Measurements from ENCODE around the gene PGM5. TPM values are rescaled to one million over a fixed set of nuclear protein-coding genes. Genes with fewer than 3 reads are reported as not detected.

The PGM5 gene
- total RNA-seq, 4 donors from 2014 or later = 502 to 719 (median 699) TPM

DNA sequence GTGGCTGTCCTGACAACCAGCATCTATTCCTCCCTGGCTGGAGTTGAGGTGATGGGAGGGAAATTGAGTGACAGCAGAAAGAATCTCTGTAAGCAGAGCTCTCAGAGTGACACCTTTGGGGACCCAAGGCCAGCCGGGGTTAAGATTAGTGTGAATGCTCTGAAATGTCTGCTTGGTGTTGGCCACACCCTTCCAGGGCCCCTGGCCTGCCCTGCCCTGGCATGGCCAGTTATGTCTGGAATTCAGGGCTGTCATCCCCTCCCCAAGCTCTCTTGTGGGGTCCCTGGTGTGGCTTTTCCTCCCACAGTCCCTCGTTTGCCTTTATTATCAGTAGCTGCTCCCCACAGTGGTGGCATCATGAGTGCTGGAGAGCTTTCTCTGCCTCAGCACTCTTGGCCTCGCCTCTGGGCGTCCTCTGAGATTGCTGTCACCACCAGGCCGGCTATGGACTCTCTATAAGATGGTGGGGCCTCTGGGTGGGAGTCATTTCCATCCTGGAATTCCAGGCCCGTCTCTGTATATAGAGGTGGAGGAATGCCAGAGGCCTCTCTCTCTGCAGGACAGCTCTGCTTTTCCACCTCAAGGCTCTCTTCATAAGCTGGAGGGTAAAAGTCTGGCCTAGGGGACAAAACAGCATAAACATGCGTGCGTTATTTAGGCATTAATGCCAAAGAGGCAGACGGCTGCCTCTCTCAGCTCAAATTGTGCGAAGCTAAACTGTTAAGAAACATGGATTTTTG is 180.6 kb downstream of the PGM5 start:
- no peaks in the 10 kb centered on the region for H3K9me3 ChIP-seq
- H3K27ac ChIP-seq = peak overlapping the region; percentile 69 to 90 (median 88)
- WGBS, 2 donors (ENCODE audit: low coverage in 1 of 2) = 46 to 53% methylated on average over 4 to 7 of the region's 10 CpGs
- H3K4me3 ChIP-seq = no peak overlapping the region
- H3K36me3 ChIP-seq = peaks cover 0 to 10% of the 10 kb centered on the region in 2 donors
- no peaks in the 10 kb centered on the region for H3K27me3 ChIP-seq
- no peak for TF ChIP-seq POLR2A (IDR thresholded peaks at IDR 0.05)
- TF ChIP-seq EP300 (IDR thresholded peaks at IDR 0.05) = no peak
- TF ChIP-seq, protein P1, sequence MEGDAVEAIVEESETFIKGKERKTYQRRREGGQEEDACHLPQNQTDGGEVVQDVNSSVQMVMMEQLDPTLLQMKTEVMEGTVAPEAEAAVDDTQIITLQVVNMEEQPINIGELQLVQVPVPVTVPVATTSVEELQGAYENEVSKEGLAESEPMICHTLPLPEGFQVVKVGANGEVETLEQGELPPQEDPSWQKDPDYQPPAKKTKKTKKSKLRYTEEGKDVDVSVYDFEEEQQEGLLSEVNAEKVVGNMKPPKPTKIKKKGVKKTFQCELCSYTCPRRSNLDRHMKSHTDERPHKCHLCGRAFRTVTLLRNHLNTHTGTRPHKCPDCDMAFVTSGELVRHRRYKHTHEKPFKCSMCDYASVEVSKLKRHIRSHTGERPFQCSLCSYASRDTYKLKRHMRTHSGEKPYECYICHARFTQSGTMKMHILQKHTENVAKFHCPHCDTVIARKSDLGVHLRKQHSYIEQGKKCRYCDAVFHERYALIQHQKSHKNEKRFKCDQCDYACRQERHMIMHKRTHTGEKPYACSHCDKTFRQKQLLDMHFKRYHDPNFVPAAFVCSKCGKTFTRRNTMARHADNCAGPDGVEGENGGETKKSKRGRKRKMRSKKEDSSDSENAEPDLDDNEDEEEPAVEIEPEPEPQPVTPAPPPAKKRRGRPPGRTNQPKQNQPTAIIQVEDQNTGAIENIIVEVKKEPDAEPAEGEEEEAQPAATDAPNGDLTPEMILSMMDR (IDR thresholded peaks at IDR 0.05) = no peak
- H3K4me1 ChIP-seq = peaks cover 9 to 66% (median 16%) of the 10 kb centered on the region in 3 donors
- no peak for ATAC-seq

DNA sequence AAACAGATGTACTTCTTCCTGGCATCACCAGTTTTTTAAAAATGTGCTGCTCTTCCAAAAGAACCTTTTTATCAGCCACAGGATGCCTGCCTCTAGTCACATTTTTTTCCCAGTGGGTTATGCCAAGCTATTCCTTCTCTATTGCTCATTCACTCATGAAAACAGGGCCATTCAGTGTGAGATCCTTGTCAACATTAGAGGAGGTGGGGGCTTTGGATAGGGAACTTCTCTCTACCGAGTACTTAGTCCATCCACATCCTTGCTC is 181.1 kb downstream of the PGM5 start:
- Histone ChIP-seq H3K36me3 (peaks cover 0 to 5% of the 10 kb centered on the region in 2 donors), H3K9me3 (no peaks in the 10 kb centered on the region), H3K27me3 (no peaks in the 10 kb centered on the region), H3K27ac (peak overlapping the region; percentile 69 to 90 (median 88)), H3K4me3 (no peak overlapping the region), H3K4me1 (peaks cover 9 to 61% (median 16%) of the 10 kb centered on the region in 3 donors)
- TF ChIP-seq POLR2AphosphoS5 (IDR thresholded peaks at IDR 0.05) = no peak
- TF ChIP-seq EP300 (IDR thresholded peaks at IDR 0.05) = no peak
- no peak for TF ChIP-seq POLR2A (IDR thresholded peaks at IDR 0.05)
- TF ChIP-seq, protein P1 (IDR thresholded peaks at IDR 0.05) = no peak
- no peak for ATAC-seq
- 17 to 45% methylated on average over 1 of the region's 1 CpG for WGBS, 2 donors (ENCODE audit: low coverage in 1 of 2)

DNA sequence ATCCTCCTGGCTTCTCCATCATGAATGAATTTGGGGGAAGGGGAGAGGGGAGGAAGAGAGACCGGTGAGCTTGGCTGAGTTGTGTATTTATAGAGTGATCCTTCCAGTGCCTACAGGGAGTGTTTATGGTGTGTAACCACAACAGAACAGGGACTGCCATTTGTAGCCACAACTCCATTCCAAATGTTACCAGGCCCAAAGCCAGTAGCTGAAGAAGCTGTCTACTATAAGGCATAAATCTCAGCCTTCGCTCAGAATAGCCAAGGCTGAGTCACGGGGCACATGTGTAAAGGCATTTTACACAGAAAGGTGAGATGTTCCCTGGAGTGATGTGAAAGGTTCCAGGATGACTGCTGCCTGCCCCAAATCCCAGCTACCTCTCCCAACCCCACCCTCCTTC is 181.8 kb downstream of the PGM5 start:
- Histone ChIP-seq H3K36me3 (peaks cover 0 to 5% of the 10 kb centered on the region in 2 donors), H3K27me3 (no peaks in the 10 kb centered on the region), H3K4me1 (peaks cover 9 to 56% (median 16%) of the 10 kb centered on the region in 3 donors), H3K27ac (peak overlapping the region; percentile 69 to 90 (median 88)), H3K9me3 (no peaks in the 10 kb centered on the region), H3K4me3 (no peak overlapping the region)
- TF ChIP-seq POLR2AphosphoS5 (IDR thresholded peaks at IDR 0.05) (peak; percentile 90), EP300 (IDR thresholded peaks at IDR 0.05) (peak; percentile 24), POLR2A (IDR thresholded peaks at IDR 0.05) (no peak)
- TF ChIP-seq, protein P1 (IDR thresholded peaks at IDR 0.05) = no peak
- WGBS, 2 donors (ENCODE audit: low coverage in 1 of 2) = 56% methylated on average over 2 of the region's 3 CpGs; no CpG with 5 or more reads in 1 of the 2 donors
- peak; percentile 78 for ATAC-seq

DNA sequence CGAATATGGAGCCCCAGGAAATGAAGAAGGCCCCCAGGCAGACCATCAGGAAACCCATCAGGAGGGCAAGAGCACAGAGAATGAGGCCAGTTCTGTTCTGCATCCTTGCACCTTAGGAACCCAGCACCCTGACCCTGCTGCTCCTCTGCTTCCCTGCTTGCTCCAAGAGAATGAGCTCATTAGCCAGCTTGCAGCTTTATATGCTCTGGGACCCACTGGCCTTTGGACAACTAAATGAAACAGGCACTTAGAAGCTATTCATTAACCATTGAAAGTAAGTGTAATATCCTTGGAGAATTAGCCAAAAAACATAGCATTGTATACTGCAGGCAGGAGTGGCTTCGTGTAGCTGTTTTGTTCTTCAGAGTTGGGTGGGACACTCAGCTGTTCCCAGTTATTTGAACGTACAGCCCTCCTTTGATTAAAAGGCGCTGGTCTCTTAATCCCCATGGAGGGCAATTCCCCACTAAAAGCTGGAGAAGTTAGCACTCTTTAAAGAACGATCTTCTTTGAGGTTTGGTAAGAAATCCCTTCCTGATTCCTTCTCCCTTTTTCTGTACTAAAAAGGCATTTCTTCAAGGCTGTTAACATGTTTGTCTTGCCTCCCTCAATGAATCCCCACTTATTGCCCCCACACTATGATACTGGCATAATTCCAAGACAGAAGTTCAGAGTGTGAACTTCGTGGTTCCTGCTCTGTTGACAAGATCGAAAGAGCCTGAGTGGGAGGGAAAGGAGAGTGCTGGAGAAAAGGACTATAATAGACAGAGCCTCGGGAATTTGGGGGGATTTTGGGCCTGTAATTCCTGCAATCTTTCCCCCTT is 184.5 kb downstream of the PGM5 start, which contains the start of gene TMEM252:
Gene TMEM252, minus strand, starts transcription at position 172 of the 824 bp plus-strand sequence. Its CDS starts 69 bp downstream, at position 103.
- no peak for ATAC-seq
- WGBS, 2 donors (ENCODE audit: low coverage in 1 of 2) = 4 to 26% methylated on average over 5 to 7 of the region's 8 CpGs
- Histone ChIP-seq H3K4me1 (peaks cover 6 to 41% (median 16%) of the 10 kb centered on the region in 3 donors), H3K4me3 (no peak within 1 kb of the TSS), H3K27me3 (no peaks in the 10 kb centered on the region), H3K9me3 (no peaks in the 10 kb centered on the region), H3K27ac (peak within 1 kb of the TSS; percentile 44 to 90 (median 80)), H3K36me3 (no peaks in the 10 kb centered on the region)
- TF ChIP-seq POLR2A (IDR thresholded peaks at IDR 0.05) (no peak), EP300 (IDR thresholded peaks at IDR 0.05) (no peak), POLR2AphosphoS5 (IDR thresholded peaks at IDR 0.05) (peak; percentile 17)
- TF ChIP-seq, protein P1 (IDR thresholded peaks at IDR 0.05) = no peak

All from gastroesophageal sphincter (tissue), 4 donors.